AG04450 (cell line): ENCODE data around the gene CXADR. TPM values are rescaled to one million over a fixed set of nuclear protein-coding genes. Genes with fewer than 3 reads are reported as not detected.

Source experiments
- CTCF ChIA-PET: fragments of 300-600, 350-600 bp; formaldehyde crosslinking; extraction: SDS; loops from one replicate; lab custom pipeline; 2022; ENCODE audit warnings: antibody characterized with exemption, inconsistent platforms; lab: Charles Lee
- POLR2A ChIA-PET: fragments of 350-600 bp; formaldehyde crosslinking; extraction: SDS; loops from one replicate; lab custom pipeline; 2021; ENCODE audit warnings: antibody characterized with exemption, inconsistent platforms; lab: Yijun Ruan, JAX
- DNase-seq: peaks from one replicate; pipeline ENCODE4 v3.0.0-alpha.2; 2011; ENCODE audit warnings: low read depth, low spot score
- H3K27ac ChIP-seq: one replicate; pipeline ENCODE4 v1.5.1; 2012; ENCODE audit warnings: low read depth, low read length, control low read depth
- H3K27me3 ChIP-seq: one replicate; pipeline ENCODE4 v1.6.0; 2012; ENCODE audit warnings: low read length; ENCODE audit not compliant: control insufficient read depth, insufficient read depth
- H3K4me3 ChIP-seq: 2 replicates; pipeline ENCODE4 v1.5.1; 2011; ENCODE audit warnings: mild to moderate bottlenecking, low read depth, low read length, control low read depth
- H3K9me3 ChIP-seq: 2 replicates; pipeline ENCODE4 v1.5.1; 2012; ENCODE audit warnings: low read length; ENCODE audit not compliant: control insufficient read depth, insufficient read depth
- CTCF ChIP-seq: IDR thresholded peaks from 2 replicates; pipeline ENCODE4 v1.5.1; 2011; ENCODE audit warnings: low read depth, low read length, control low read depth, inconsistent platforms
- polyA minus RNA-seq: library from RNA; depleted of rRNA, polyadenylated mRNA; stranded (reverse); fragments of >200 nt; gene quantifications from 2 replicates; pipeline ENCODE4 v1.2.3, GENCODE V29; 2011; rRNA and poly(A)+ RNA removed
- polyA plus RNA-seq: library from polyadenylated mRNA; depleted of rRNA; stranded (reverse); fragments of >200 nt; gene quantifications from 2 replicates; pipeline ENCODE4 v1.2.3, GENCODE V29; 2011; rRNA removed

The CXADR gene
- polyA plus RNA-seq: 0.67 and 0.99 TPM in 2 replicates
- 1.4 TPM in 2 replicates for polyA minus RNA-seq

GRCh38 chr21:17512253-17513213, at the start of gene CXADR:
CXADR (plus strand) TSS chr21:17513043; CDS start chr21:17513130, 87 bp downstream.
- H3K9me3 ChIP-seq: no peaks in the 10 kb centered on the region; the same call in 1 of the 2 replicates
- ChIA-PET POLR2A (no interaction called here), CTCF (interaction anchor here (0.6 to 3.1 kb wide), 14 partner anchors 9 to 125 kb away, joined by 3 to 24 read pairs (median 6); no protein-coding TSS in a partner anchor)
- no peak for DNase-seq
- TF ChIP-seq CTCF: peak; percentile 50
- H3K27me3 ChIP-seq: peaks cover 15% of the 10 kb centered on the region
- no peak within 1 kb of the TSS for H3K27ac ChIP-seq
- peak within 1 kb of the TSS; percentile 69 for H3K4me3 ChIP-seq

GRCh38 chr21:17466166-17466565, 46.7 kb upstream of the CXADR start:
- CTCF ChIA-PET: no interaction called here
- DNase-seq: no peak
- H3K27ac ChIP-seq: peak overlapping the region; percentile 65

GRCh38 chr21:17467392-17467791, 45.5 kb upstream of the CXADR start:
- DNase-seq: no peak
- POLR2A ChIA-PET: interaction anchor here (0.5 kb wide), 1 partner anchor 879 kb away, joined by 3 read pairs; no protein-coding TSS in a partner anchor
- no peak overlapping the region for H3K4me3 ChIP-seq
- CTCF ChIA-PET: interaction anchor here (0.6 to 1.7 kb wide), 3 partner anchors 19 to 45 kb away, joined by 3 to 5 read pairs (median 4); no protein-coding TSS in a partner anchor
- H3K27ac ChIP-seq: no peak overlapping the region
- TF ChIP-seq CTCF: no peak
- no peaks in the 10 kb centered on the region for H3K27me3 ChIP-seq
- no peaks in the 10 kb centered on the region for H3K9me3 ChIP-seq

More at GRCh38 chr21:17466166-17466565, 46.7 kb upstream of the CXADR start:
- POLR2A ChIA-PET: no interaction called here
- no peak for TF ChIP-seq CTCF
- no peaks in the 10 kb centered on the region for H3K9me3 ChIP-seq
- H3K4me3 ChIP-seq: no peak overlapping the region
- no peaks in the 10 kb centered on the region for H3K27me3 ChIP-seq

- no peak for TF ChIP-seq CTCF
- Histone ChIP-seq H3K27ac (no peak overlapping the region), H3K9me3 (no peaks in the 10 kb centered on the region), H3K4me3 (no peak overlapping the region), H3K27me3 (no peaks in the 10 kb centered on the region)
- ChIA-PET CTCF (interaction anchor here (0.6 to 1.7 kb wide), 3 partner anchors 19 to 44 kb away, joined by 3 to 5 read pairs (median 4); no protein-coding TSS in a partner anchor), POLR2A (interaction anchor here (0.5 kb wide), 1 partner anchor 879 kb away, joined by 3 read pairs; no protein-coding TSS in a partner anchor)
- no peak for DNase-seq
Observed at GRCh38 chr21:17467829-17468228, 45.0 kb upstream of the CXADR start.

GRCh38 chr21:17468698-17469097, 44.1 kb upstream of the CXADR start:
- ChIA-PET CTCF (interaction anchor here (1.7 kb wide), 1 partner anchor 18 kb away, joined by 4 read pairs; no protein-coding TSS in a partner anchor), POLR2A (no interaction called here)

More at GRCh38 chr21:17468698-17469097, 44.1 kb upstream of the CXADR start:
- no peak for TF ChIP-seq CTCF
- no peak overlapping the region for H3K4me3 ChIP-seq
- DNase-seq: no peak
- H3K27me3 ChIP-seq: no peaks in the 10 kb centered on the region
- H3K27ac ChIP-seq: no peak overlapping the region
- H3K9me3 ChIP-seq: no peaks in the 10 kb centered on the region
